ENCODE measurements around the gene GRIA4.
"Not testable (repeated sequence)": the region's sequence is repeated elsewhere in the genome, so short reads cannot be mapped to it uniquely, and the experiment has no call there.

Gene GRIA4

GRCh38 chr11:105720096-105720495, 110.2 kb downstream of the GRIA4 start:
- no peak for DNase-seq

- DNase-seq, result no peak
These were observed 113.4 kb downstream of the GRIA4 start for GRCh38 chr11:105723269-105723668.

DNA sequence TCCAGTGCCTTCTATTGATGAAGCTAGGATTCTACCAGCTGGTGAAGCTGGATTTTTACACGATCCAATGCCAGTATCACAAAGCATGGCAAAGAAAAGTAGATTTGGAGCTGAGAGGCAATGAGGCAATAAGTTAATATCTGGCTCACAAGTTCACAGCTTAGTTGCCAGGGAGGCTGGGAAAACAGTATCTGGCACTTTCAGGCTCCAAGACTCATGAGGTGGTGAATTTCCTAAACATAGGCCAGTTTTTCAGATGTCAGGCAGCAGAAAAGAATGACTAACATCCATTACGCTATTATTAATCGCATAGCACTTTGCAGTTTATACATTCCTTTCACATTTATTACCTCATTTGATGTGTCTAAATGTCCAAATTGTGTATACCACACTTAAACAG, 122.7 kb downstream of the GRIA4 start:
- DNase-seq, result no peak

DNA sequence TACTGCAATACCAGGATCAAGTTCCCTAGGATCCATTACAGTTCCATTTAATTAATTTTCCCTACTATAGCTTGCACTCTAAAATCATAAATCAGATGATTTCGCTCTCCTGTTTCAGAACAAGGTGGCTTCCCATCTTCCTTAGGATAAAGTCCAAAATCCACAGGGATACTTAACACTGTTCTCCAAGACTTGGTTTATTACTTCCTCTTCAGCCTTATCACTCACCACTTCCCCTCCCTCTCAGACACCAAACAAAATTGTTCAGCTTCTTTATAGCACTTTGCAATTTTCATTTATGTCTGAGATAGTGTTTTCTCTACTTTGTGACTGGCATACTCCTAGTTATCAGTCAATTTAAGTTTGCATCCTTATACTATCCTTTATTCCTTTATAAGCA, 124.6 kb downstream of the GRIA4 start:
- DNase-seq, result no peak

DNA sequence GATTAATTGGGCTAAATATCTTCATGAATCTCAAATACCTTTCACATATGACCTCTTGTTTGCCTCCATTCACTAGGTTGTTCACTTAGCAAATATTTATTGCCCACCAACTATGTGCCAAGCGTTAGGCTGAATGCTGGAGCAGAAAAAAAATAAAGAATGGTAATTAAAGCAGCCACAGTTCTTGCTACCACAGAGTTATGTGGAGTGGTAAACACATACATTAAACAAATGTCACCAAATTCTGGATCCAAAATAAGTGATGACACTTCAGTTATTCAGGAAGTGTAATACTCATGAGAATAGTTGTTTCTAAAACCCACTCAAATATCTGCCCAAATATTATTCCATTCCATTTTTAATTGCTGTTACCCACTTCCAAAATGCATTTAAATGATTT, 128.4 kb downstream of the GRIA4 start:
- DNase-seq, result no peak

DNA sequence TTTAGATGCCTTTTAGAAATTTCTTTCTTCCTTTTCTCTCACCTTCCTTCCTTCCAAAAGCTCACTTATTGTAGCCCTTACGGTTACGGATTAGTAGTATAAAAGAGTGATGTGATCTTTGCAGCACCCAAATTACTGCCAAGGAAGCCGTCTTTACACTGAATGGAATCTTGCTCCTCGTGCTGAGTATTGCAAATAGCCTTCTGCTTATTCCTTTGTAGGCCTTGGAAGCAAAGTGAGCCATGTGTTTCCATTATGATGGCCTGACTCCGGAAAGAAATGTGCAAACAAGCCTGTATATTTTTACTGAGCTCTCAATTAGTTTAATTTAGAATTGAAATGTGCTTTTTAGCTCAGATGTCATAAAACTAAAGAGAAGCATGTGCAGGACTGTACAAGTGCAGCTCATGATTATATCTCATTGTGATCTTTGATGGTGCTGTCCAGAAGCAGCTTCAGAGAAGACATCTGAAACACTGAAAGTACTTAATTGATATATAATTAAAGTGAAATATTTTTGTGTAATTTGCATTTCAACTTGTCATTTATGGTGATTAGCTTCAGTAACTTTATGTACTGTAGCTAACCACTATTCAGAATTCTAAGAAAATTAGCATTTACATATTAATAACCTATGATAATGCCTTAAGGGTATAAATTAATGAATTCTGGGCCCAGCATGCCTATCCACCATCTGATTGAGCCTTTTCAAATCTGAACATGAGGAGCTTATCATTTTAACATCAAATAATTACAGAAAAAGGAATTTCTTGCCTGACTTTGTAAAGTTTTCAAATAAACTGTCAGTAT, 129.3 kb downstream of the GRIA4 start:
- DNase-seq, result no peak

- DNase-seq, result no peak
These were observed 130.5 kb downstream of the GRIA4 start for GRCh38 chr11:105740164-105740903.

DNA sequence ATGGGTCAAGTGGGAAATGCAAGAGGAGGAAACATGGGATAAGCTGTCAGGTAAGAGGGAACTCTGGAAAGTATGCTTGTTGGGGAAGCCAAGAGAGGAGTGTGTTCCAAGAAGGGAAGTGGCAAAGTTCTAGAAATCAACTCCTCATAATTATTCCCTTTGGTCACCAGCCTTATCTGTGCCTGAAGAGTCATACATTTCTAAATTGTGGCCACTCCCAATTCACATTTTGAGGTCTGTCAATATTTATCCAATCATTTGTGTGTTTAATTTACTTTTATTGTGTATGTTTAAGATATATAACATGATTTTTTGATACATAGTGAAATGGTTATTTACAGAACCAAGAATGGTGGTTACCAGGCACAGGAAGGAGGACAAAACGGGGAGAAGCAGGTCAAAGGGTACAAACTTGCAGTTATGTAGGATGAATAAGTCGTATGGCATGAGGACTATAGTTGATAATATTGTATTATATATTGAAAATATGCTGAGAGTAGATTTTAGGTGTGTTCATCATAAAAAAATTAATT, 131.7 kb downstream of the GRIA4 start:
- no peak for DNase-seq

- no peak for DNase-seq
These were observed 144.4 kb downstream of the GRIA4 start for GRCh38 chr11:105754260-105754659.

DNA sequence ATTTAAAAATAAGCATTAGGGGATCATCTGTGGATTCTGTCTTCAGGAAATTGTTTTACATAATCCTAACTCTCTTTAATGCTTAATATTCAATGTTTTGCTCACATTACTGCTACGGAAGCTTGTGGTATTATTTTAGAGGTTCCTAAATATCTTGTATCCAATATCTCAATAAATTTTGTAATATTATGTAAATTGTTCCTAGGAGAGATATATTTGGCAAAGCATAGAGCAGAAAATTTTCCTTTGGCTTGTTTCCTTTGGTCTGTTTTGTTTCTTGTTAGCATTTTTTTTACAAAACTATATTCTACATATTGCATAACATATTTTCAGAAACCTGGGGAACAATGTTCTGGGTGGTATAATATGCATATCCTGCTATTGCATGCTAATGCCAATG, 144.8 kb downstream of the GRIA4 start:
- no peak for DNase-seq

DNA sequence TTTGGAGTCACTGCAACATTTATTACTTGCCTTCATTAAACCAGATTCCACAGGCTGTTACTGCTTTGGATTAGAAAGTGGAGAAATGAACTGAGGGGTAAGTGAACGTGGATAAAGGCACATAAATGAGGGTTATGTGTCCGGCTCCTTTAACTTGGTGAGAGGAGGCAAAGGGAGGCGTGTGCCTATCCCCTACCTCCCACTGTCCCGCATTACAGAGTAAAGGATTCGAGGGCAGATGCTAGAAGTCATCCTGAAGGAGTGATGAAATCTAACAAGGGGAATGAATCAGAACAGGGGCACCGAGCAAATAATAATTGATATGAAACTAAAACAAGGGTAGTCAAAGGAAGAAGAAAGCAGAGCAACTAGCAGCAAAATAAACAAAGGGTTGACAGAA, 147.2 kb downstream of the GRIA4 start:
- DNase-seq, result no peak

- DNase-seq, result no peak
These were observed 153.7 kb downstream of the GRIA4 start for GRCh38 chr11:105763594-105763993.

GRCh38 chr11:105767931-105768330, 158.1 kb downstream of the GRIA4 start:
- DNase-seq, result no peak

DNA sequence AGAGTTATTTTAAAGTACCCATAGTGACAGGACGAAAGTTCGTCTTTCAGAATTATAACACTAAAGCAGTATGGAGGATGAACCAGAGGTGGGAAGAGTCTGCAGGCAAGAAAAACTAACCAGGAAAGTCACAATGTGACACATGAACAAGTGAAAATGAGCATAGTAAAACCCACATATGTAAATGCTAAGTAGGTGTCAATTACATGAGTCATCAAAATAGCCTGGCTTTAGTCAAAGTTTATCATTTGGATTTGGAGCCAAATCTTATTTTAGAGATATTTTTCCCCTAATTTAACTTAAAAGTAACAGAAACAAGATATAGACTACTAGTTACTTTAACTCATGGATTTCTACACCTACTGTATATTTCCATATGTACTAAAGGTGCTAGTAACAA, 159.8 kb downstream of the GRIA4 start:
- no peak for DNase-seq

- not testable (repeated sequence) for DNase-seq
These were observed 163.6 kb downstream of the GRIA4 start for GRCh38 chr11:105773452-105773851.

- DNase-seq, result no peak
These were observed 165.0 kb downstream of the GRIA4 start for GRCh38 chr11:105774899-105775298.

DNA sequence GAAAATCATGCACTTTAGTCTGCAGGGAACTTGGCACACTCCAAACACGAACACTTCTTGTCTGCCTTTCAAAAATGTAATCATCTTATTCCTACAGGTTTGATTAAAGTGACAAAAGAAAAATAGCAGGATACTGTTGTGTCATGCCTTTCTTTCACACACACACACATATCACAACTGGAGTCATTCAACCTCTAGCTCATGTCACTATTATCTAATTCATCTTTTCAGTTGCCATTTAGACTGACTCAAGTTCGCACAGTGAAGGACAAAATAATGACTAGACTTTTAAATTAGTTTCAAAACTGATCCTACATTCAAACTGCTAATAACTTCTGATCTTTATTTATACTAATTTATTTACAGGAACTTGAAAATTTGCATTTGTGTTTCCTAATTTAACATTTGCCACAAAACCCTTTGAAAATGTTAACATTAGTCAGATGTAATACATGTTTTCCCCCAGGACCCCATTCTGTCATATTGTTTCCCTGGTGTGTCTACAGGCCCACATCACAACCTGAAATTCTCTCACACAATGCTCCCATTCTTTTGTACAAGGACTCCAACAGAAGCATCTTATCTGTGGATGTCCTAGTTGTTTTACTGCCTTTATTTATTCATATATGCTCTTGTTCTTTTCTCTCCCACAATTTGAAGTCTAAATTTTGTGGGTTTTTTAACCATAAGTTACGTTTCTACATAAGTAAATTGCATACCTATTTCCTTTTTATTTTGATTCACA, 171.1 kb downstream of the GRIA4 start:
- DNase-seq, result no peak

- DNase-seq, result no peak
These were observed 171.9 kb downstream of the GRIA4 start for GRCh38 chr11:105781807-105782206.

DNA sequence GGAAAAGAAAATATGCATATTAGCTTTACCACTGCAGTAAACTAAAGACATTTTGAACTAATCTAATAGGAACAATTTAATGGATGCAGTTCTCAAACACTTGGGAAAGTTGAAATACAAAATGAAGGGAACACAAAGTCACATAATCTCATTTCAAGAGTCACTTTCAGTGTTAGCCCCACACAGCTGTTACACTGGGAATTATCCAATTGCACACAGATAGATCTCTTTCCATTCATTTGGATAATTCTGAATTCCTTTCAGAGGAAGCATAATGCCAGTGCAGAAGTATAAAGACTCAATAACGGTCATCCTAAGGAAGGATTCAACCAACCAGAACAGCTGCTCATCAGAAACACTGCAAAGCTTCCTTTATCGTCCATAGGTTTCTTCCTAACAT, 173.3 kb downstream of the GRIA4 start:
- DNase-seq, result no peak

DNA sequence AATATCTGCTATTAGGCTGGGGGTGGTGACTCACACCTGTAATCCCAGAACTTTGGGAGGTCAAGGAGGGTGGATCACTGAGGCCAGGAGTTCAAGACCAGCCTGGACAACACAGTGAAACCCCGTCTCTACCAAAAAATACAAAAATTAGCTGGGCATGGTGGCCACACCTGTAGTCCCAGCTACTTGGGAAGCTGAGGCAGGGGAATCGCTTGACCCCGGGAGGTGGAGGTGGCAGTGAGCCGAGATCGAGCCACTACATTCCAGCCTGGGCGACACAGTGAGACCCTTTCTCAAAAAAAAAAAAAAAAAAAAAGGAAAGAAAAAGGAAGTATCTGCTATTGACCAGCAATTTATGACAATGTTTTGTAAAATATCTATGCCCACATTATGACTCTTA, 176.0 kb downstream of the GRIA4 start:
- not testable (repeated sequence) for DNase-seq

- no peak for DNase-seq
These were observed 176.9 kb downstream of the GRIA4 start for GRCh38 chr11:105786741-105787140.

DNA sequence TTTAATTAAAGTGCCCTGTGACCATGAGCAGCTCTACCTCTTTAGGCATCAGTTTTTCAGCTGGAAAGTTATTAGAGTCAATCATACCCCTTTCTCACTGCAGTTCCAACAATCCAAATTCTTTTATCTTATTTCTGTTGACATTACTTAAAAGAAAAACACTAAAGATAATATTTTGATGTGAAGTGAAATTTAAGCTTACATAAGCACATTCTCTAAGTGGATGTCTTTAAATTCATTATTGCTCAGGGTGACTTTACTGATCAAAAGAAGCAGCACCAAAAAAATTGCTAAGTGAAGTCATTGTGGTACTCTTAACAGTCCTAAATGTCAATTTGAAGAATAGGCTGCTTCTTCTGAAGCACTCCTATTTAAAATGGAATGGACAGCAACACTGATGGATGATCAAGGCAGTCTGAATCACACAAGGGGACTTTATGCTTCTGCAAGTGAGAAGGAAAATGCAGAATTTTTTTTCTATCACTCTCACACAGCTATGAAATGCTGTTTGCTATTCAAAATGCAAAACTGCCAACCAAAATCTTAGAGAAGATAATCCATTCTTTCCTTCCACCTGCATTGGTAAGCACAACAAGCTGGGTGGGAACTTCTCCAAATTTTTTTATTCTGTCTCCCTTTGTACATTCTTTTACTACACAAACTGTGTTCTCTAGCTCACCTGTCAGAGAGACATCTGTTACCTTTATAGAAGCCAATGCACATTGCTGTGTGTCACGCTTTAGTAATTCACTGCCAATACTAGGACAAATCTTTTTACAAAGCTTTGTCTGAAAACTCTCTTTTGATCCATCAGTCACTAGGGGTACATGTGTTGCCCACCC, 179.9 kb downstream of the GRIA4 start:
- no peak for DNase-seq

DNA sequence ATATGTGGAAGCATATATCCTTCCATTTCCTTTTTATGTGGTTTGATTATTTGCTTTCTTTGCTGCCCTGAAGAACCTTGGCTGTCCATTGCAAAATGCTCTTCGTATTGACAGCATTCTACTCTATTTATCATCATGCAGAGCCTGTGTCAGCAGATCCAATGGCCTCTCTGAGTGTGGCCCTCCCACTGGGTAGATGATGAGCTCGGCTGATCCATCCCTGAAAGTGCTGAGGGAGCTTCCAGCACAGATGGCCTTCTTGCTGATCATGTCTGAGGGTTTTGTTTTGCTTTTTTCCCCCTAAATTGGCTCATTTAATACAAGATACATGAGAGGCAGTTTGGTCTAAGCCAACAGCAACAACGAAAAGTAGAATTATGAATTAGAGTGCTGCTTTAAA, 181.0 kb downstream of the GRIA4 start:
- no peak for DNase-seq

Measured in activated CD8-positive, alpha-beta memory T cell treated with anti-CD3 and anti-CD28 coated beads, Interleukin-2, amount 50 U/mL, for 48 hours (primary cell).